Endodermal cell (in vitro differentiated cells): ENCODE measurements around the gene BTN2A1. TPM values are rescaled to one million over a fixed set of nuclear protein-coding genes. Genes with fewer than 3 reads are reported as not detected.

Experiments used
- DNase-seq: peaks from one replicate; pipeline ENCODE4 v3.0.0-alpha.2; 2017
- H3K27ac ChIP-seq: 2 replicates; pipeline ENCODE4 v1.5.1; 2013; ENCODE audit warnings: mild to moderate bottlenecking, low read depth, low read length, moderate library complexity
- H3K27me3 ChIP-seq: 2 replicates; pipeline ENCODE4 v1.6.1; 2013; ENCODE audit warnings: mild to moderate bottlenecking, low read length, moderate library complexity; ENCODE audit not compliant: insufficient read depth, control insufficient read depth, poor library complexity, severe bottlenecking
- H3K36me3 ChIP-seq: 2 replicates; pipeline ENCODE4 v1.7.0; 2013; ENCODE audit warnings: mild to moderate bottlenecking, low read length, moderate library complexity; ENCODE audit not compliant: control insufficient read depth, insufficient read depth
- H3K4me1 ChIP-seq: one replicate; pipeline ENCODE4 v1.7.0; 2013; ENCODE audit warnings: low read length; ENCODE audit not compliant: control insufficient read depth, insufficient read depth
- H3K4me3 ChIP-seq: 2 replicates; pipeline ENCODE4 v1.5.1; 2013; ENCODE audit warnings: mild to moderate bottlenecking, low read length, moderate library complexity
- H3K9ac ChIP-seq: 2 replicates; pipeline ENCODE4 v1.6.1; 2013; ENCODE audit warnings: mild to moderate bottlenecking, low read length, moderate library complexity; ENCODE audit not compliant: poor library complexity, severe bottlenecking; ENCODE audit errors: extremely low read depth
- H3K9me3 ChIP-seq: 2 replicates; pipeline ENCODE4 v1.6.1; 2013; ENCODE audit warnings: mild to moderate bottlenecking, low read length, moderate library complexity; ENCODE audit not compliant: control insufficient read depth
- H3K27ac Mint-ChIP-seq: 2 replicates; pipeline ENCODE4 v1.8.0; 2020; ENCODE audit warnings: mixed read lengths
- H3K27me3 Mint-ChIP-seq: 2 replicates; pipeline ENCODE4 v1.8.0; 2021; ENCODE audit warnings: mild to moderate bottlenecking, mixed read lengths; ENCODE audit not compliant: insufficient read depth
- H3K36me3 Mint-ChIP-seq: 2 replicates; pipeline ENCODE4 v1.8.0; 2020; ENCODE audit warnings: low read depth, mixed read lengths
- H3K4me1 Mint-ChIP-seq: 2 replicates; pipeline ENCODE4 v1.8.0; 2020; ENCODE audit warnings: mixed read lengths
- H3K4me3 Mint-ChIP-seq: 2 replicates; pipeline ENCODE4 v1.8.0; 2020; ENCODE audit warnings: mild to moderate bottlenecking, moderate library complexity, mixed read lengths
- H3K9me3 Mint-ChIP-seq: 2 replicates; pipeline ENCODE4 v1.8.0; 2020; ENCODE audit warnings: mild to moderate bottlenecking, mixed read lengths
- WGBS, 2 experiments: methylation state at CpG; one replicate each; pipeline versions ENCODE4 v1.1.5 to v1.1.7; 2013; ENCODE audit warnings: missing lambda C conversion rate in 2 of 2, mixed read lengths in 1 of 2; ENCODE audit not compliant: insufficient coverage in 1 of 2, insufficient read length in 1 of 2; 5-methylcytosine and 5-hydroxymethylcytosine counted together
- total RNA-seq, 2 donors: library from RNA; stranded (reverse); fragmentation: NEBNext Ultra II Directional in 1 of 2; extraction: Animal tissue kit (Norgen Biotek cat#: 25700) in 1 of 2; gene quantifications; 2 replicates in 1 of 2; 3 replicates in 1 of 2; pipeline ENCODE4 v1.2.1, GENCODE V29; 2021
- TF ChIP-seq, protein P1 (sequence below): fragments of 200-600 bp; sonication (generic); conservative IDR thresholded peaks from 2 replicates; pipeline ENCODE4 v1.5.0; 2021; ENCODE audit warnings: antibody characterized with exemption, mild to moderate bottlenecking

The BTN2A1 gene
- total RNA-seq, 2 donors from 2014 or later = 15.0 to 18.7 TPM

DNA sequence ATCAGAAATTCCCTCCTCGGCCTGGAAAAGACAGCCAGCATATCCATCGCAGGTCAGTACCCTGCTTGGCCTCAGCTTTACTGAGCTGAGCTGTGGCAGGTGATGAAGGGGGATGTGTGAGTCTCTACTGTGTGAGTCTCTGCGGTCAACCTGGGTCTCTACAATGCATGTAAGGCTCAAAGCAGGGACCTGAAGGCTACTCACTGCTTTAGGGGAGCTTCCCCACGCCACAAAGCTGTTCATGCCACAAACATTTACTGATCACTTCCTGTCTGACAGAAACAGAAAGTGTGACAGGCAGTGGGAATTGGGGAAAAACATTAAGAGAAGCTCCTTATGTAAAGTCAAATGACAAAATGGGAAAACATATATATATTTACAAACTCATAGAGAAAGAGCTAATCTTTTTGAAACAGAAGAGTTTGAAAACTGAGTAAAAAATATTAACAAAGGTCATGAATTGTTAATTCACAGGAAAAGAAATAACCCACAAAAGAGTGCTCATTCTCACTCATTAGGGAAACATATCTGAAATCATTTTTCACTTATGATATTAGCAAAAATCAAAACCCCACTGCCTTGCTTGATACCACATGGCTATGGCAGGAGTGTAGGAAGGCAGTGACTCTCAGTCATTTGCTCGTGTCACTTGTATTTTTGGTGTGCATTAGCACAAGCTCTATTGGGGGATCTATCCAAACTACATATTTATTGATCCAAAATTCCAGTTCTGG is 11.7 kb upstream of the BTN2A1 start:
- TF ChIP-seq, protein P1, sequence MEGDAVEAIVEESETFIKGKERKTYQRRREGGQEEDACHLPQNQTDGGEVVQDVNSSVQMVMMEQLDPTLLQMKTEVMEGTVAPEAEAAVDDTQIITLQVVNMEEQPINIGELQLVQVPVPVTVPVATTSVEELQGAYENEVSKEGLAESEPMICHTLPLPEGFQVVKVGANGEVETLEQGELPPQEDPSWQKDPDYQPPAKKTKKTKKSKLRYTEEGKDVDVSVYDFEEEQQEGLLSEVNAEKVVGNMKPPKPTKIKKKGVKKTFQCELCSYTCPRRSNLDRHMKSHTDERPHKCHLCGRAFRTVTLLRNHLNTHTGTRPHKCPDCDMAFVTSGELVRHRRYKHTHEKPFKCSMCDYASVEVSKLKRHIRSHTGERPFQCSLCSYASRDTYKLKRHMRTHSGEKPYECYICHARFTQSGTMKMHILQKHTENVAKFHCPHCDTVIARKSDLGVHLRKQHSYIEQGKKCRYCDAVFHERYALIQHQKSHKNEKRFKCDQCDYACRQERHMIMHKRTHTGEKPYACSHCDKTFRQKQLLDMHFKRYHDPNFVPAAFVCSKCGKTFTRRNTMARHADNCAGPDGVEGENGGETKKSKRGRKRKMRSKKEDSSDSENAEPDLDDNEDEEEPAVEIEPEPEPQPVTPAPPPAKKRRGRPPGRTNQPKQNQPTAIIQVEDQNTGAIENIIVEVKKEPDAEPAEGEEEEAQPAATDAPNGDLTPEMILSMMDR = no peak
- H3K27ac Mint-ChIP-seq = no peak overlapping the region
- no peaks in the 10 kb centered on the region for H3K9me3 Mint-ChIP-seq

DNA sequence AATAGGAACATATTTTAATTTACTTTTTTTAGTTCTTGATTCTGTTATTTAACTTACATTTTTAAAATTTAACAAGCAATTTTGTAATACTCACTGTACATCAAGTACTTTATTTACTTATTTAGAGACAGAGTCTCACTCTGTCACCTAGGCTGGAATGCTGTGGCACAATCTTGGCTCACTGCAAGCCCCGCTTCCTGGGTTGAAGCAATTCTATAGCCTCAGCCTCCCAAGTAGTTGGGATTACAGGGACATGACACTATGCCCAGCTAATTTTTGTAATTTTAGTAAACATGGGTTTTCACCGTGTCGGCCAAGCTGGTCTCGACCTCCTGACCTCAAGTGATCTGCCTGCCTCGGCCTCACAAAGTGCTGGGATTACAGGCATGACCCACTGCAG is 10.5 kb upstream of the BTN2A1 start:
- H3K4me3 Mint-ChIP-seq = no peak overlapping the region
- Histone ChIP-seq H3K9ac (no peak overlapping the region), H3K27me3 (no peaks in the 10 kb centered on the region), H3K4me1 (no peaks in the 10 kb centered on the region), H3K36me3 (no peaks in the 10 kb centered on the region), H3K27ac (no peak overlapping the region), H3K4me3 (no peak overlapping the region), H3K9me3 (no peaks in the 10 kb centered on the region)
- no peak overlapping the region for H3K27ac Mint-ChIP-seq
- H3K27me3 Mint-ChIP-seq = peaks cover 7% of the 10 kb centered on the region
- H3K9me3 Mint-ChIP-seq = no peaks in the 10 kb centered on the region
- 94 to 97% methylated on average over 3 to 5 of the region's 5 CpGs for WGBS, 2 experiments
- no peaks in the 10 kb centered on the region for H3K36me3 Mint-ChIP-seq
- DNase-seq = no peak
- TF ChIP-seq, protein P1 = no peak
- peaks cover 6% of the 10 kb centered on the region for H3K4me1 Mint-ChIP-seq

More for the DNA sequence above, 11.7 kb upstream of the BTN2A1 start:
- DNase-seq = no peak
- H3K4me3 ChIP-seq = no peak overlapping the region
- H3K4me1 ChIP-seq = no peaks in the 10 kb centered on the region
- peaks cover 6% of the 10 kb centered on the region for H3K4me1 Mint-ChIP-seq
- no peak overlapping the region for H3K9ac ChIP-seq
- no peak overlapping the region for H3K4me3 Mint-ChIP-seq
- no peaks in the 10 kb centered on the region for H3K9me3 ChIP-seq
- WGBS, 2 experiments = 80 to 93% methylated on average over 1 to 5 of the region's 5 CpGs
- no peaks in the 10 kb centered on the region for H3K36me3 Mint-ChIP-seq
- no peak overlapping the region for H3K27ac ChIP-seq
- H3K27me3 ChIP-seq = no peaks in the 10 kb centered on the region
- H3K36me3 ChIP-seq = no peaks in the 10 kb centered on the region
- H3K27me3 Mint-ChIP-seq = peaks cover 5% of the 10 kb centered on the region

DNA sequence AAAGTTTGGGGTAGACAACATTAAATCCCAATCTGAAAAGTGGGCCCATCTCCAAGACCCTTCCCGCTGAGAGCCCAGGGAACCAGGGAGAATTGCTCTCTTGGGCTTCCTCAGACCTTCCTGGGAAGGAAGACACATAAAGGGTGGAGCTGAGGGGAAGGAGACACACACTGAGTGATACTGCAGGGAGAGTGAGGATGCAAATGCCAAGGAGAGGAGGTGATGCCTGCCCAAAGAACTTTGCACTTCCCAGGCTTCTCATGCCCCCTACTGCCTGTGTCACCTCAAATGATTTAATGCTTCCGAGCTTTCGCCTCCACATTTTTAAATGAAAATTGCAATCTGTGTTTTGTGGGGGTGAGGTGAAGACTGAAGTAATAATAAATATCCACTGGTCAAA is 7.5 kb upstream of the BTN2A1 start:
- Mint-ChIP-seq H3K4me1 (no peaks in the 10 kb centered on the region), H3K4me3 (no peak overlapping the region), H3K27ac (no peak overlapping the region), H3K36me3 (no peaks in the 10 kb centered on the region), H3K9me3 (no peaks in the 10 kb centered on the region), H3K27me3 (peaks cover 14% of the 10 kb centered on the region)
- 88 to 90% methylated on average over 3 of the region's 3 CpGs for WGBS, 2 experiments
- peaks cover 8% of the 10 kb centered on the region for H3K27me3 ChIP-seq
- no peak overlapping the region for H3K9ac ChIP-seq
- no peaks in the 10 kb centered on the region for H3K36me3 ChIP-seq
- no peak for DNase-seq
- TF ChIP-seq, protein P1 = peak; percentile 41
- no peaks in the 10 kb centered on the region for H3K9me3 ChIP-seq
- H3K4me3 ChIP-seq = no peak overlapping the region
- H3K27ac ChIP-seq = no peak overlapping the region
- H3K4me1 ChIP-seq = no peaks in the 10 kb centered on the region
